Activated gamma-delta T cell treated with anti-CD3 and anti-CD28 coated beads, Interleukin-2, amount 50 U/mL, for 16 hours (primary cell): ENCODE results near the gene ESR1.
"Not testable (repeated sequence)": the region's sequence is repeated elsewhere in the genome, so short reads cannot be mapped to it uniquely, and the experiment has no call there.

Experiments
- DNase-seq: peaks from one replicate; pipeline ENCODE4 v3.0.0-alpha.2; 2020; ENCODE audit warnings: low read depth

The ESR1 gene

DNA sequence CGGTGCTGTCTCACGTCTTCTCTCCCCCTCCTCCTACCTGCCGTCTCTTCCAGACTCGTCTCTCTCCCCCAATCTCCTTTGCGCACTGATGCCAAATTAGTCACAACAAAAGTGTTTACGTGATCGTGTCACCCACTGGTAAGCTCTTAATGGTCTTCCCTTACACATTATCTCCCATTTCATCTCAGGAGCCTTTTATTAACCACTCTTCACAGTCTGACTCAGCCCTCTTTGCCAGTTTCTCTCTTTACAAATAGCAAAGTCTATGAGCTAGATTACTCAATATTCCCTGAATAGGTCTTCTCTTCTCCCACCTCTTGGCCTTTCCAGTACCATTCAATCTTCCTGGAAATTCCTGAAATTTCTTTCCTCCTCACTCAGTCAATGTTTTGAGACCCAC lies 247.0 kb downstream of the ESR1 start:
- no peak for DNase-seq

DNA sequence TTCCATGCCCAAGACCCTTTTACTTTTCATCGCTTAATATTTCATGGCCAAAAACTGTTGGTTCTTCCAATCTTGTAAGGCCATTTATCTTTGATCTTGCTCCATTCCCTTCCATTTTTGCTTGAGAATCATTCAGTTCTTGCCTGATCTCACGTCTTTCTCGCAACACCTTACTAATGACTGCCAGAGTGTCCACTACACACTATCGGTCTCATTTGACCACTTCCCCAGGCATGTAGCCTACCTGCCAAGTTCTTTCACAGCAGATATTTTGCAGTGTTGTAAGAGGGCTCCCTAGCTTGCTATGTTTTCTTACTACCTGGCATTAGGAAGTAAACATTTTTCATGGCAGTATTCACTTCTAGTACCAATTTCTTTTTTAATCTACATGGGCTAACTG lies 248.0 kb downstream of the ESR1 start:
- no peak for DNase-seq

DNA sequence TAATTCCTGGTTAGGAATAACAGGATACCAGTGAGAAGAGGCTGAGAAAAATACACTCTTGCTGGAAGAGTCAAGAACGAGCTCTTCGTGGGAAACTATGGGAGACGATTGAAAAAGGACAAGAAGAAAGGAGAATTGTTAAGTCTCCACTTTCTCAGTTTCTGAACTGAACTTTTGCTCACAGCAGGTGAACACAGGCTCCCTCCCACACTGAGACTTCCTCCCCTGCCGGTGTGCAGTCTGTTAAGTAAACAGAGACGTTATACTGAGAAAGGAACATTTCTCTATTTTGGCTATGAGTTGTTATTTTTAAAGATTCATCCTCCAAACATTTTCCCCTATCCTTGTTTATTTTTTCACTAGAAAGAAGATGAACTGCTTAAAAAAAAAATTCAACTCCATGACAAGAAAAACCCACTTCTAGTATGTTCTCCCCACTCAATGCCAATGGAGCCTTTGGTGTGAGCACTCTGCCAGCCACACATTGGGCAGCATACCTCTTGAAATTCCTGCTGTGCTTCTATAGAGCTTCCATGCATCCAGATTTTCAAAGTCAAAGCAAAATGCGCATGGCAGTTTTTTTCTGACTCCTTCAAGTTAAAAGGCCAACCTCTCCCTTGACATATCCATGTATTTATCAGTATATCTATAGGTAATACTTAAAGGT lies 250.5 kb downstream of the ESR1 start:
- DNase-seq = no peak

DNA sequence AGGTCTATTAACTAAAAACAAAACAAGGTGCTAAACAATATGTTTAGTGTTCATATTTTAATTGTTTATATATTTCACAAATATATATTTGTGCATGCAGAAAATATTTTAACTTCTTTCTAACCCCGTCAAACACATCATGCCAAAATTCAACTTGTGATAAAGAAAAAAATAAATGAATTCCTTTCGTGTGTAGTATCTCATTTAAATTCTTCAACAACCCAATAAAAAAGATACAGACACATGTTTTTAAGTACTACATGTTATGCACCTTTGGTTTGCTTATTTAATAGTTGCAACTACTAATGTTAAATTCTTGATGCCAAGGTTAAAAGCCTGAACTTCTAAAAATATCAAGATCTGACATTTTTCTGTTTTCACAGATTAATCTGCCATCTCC lies 252.4 kb downstream of the ESR1 start:
- no peak for DNase-seq

DNA sequence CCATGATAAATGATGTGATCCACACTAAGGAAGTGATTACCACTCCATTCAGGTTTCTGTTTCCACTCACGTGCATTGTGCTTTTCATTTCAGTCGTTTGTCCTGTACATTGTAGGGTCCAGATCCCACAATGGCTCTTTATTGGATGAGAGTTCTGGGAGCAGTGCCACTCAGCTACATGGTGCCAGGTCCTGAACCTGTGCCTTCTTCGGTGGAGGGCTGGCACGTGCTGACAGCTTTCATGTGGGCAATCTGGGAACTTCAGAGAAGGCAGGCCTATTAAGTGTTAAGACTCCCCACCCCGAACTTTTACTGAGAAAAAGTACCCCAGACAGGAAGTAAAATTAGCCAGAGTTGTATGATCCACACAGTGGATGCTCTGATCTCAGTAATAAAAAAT lies 255.0 kb downstream of the ESR1 start:
- DNase-seq = no peak

DNA sequence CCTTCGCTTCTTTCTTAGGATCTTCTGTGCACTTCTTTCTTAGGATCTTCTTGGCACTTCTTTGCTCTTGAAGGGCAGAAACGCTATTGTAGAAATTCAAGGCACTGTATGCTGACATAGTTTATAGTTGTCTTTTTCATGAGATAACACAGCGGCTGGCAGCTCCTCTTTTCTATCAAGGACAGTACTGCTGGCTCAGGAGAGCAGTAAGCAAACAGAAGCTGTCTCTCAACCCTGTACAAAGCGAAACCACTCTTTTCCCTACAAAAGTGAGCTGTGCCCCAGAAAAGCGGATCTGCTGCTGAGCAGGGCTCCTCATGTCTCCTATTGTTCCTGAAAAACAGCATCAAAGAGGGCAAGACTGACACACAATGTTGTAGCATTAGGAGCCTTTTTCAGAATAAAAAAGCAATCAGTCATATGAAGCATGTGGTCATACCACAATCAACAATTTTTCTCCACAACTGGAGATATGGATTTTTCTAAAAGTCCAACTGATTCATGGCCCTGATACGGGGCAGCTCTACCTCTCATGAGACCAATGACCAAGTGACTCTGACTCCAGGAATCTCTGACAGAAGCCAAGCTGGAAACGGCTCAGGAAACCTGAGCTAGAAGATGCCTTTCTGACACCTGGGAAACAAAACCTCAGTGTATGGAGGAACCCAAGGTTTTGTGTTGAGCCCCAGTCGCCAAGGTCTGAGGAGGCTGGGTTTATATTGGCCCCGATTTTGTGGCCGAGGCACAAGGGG lies 255.9 kb downstream of the ESR1 start:
- DNase-seq = no peak

DNA sequence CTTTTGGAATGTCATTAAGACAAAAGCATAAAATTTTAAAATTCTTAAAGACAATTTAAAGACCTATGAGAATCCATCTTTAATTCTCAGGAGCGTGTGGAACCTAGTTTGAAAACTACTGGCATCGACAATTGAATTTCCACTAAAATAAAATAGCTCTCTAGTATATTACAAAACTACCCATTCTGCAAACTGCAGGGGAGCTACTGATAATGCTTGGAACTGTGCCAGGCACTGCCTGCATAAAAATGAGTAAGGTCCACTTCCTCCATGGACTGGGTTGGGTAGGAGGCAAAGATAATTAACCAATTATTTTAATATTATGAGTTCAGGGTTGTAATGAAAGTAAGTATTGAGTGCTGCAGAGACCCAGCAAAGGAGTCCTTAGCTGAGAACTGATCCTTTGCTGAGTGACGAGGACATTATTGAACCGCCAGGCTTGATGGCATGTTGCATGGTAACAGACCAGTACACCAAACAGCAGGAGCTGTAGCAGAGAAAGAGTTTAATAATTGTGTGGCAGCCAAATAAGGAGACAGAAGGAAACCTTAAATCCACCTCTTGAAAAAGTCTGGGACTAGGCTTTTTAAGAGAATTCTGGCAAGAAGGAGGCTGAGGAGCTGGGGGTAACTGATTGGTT lies 261.3 kb downstream of the ESR1 start:
- DNase-seq = no peak

DNA sequence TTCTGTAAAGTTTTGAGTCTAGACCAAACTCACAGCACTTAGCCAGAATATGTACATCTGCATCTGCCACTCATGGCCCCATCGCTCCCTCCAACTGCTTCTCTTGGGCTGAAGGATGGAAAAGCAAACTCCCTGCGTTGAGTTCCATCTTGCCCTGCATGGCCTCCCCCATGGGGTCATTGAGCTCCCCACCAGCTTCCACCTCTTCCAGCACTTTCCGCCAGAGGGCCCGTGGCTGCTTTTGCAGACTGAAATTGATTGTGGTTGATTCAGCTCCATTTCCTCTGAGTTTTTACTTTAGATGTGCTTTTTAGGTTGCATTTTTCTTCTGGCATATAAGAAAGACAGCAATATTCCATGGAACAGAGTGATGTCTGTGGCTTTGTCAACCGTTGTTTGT lies 263.1 kb downstream of the ESR1 start:
- no peak for DNase-seq

DNA sequence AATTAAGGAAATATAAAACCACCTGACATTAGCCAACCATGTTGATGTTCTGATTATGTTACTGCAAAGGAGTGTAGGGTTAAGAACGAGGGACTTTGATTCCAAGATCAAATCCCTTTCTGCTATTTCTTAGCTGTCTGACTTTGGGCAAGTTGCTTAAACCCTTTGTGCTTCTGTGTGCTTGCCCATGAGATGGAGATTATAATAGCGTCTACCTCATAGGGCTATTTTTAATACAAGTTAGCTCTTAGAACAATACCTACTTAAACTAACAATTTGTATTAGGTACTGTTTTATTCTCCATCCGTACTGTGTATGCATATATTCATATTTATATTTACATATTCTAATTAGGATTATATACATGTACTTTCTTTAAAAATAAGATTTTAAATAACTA lies 263.8 kb downstream of the ESR1 start:
- DNase-seq = no peak

DNA sequence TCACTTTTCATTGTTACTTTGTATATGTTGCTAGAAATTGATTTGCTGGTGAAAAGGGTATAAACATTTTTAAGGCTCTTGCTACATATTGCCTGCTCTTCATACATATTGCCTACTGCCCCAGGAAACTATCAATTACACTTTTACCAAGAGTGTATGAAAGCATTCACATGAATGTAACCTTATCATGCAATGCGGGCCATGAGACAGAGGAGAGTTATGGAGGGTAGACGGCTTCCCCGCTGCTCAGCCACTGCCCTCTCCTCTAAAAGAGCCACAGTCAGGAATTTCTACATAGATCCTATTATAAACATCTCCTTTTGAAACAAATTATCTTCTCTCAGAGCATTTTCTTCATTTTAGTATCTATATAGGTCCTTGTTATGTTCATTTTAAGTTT lies 264.4 kb downstream of the ESR1 start:
- no peak for DNase-seq

DNA sequence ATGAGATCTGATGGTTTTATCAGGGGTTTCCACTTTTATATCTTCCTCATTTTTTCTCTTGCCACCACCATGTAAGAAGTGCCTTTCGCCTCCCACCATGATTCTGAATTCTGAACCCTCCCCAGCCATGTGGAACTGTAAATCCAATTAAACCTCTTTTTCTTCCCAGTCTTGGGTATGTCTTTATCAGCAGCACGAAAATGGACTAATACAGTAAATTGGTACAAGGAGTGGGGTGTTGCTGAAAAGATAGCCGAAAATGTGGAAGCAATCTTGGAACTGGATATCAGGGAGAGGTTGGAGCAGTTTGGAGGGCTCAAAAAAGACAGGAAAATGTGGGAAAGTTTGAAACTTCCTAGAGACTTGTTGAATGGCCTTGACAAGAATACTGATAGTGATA lies 268.8 kb downstream of the ESR1 start:
- not testable (repeated sequence) for DNase-seq

DNA sequence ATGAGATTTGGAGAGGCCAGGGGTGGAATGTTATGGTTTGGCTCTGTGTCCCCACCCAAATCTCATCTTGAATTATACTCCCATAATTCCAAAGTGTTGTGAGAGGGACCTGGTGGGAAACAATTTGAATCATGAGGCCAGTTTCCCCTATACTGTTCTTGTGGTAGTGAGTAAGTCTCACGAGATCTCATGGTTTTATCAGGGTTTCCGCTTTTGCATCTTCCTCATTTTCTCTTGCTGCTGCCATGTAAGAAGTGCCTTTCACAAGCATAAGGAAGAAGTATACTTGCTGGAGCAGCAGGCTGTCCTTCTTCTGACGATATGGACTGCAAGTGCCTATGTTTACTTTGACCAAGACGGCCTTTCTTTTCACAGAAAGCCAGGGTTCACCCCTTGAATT lies 270.5 kb downstream of the ESR1 start:
- DNase-seq = no peak

DNA sequence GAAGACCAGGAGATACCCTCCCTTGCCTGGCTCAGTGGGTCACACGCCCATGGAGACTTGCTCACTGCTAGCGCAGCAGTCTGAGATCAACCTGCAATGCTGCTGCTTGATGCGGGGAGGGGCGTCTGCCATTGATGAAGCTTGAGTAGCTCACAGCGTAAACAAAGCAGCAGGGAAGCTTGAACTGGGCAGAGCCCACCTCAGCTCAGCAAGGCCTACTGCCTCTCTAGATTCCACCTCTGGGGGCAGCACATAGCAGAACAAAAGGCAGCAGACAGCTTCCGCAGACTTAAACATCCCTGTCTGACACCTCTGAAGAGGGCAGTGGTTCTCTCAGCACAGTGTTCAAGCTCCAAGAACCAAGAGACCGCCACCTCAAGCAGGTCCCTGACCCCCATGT lies 271.3 kb downstream of the ESR1 start:
- DNase-seq = no peak

DNA sequence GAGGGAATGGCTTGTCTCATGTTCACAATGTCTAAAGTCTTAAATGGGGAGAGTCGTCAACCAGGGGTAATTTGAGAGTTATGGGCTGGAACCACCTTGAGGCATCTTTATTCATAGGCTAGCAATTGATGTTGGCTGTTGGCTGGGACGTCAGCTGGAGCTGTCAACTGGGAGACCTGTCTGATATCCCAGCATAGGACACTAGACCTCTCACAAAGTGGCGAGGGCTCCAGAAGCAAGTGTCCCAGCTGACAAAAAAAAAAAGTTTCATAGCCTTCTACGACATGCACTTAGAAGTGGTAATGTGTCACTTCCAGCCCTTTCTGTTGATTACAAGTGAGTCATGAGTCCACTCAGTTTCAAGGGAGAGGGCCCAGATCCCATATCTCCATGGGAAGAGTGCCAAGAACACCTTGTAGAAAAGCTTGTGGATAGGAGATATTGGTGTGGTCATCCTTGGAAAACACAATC lies 278.0 kb downstream of the ESR1 start:
- no peak for DNase-seq

DNA sequence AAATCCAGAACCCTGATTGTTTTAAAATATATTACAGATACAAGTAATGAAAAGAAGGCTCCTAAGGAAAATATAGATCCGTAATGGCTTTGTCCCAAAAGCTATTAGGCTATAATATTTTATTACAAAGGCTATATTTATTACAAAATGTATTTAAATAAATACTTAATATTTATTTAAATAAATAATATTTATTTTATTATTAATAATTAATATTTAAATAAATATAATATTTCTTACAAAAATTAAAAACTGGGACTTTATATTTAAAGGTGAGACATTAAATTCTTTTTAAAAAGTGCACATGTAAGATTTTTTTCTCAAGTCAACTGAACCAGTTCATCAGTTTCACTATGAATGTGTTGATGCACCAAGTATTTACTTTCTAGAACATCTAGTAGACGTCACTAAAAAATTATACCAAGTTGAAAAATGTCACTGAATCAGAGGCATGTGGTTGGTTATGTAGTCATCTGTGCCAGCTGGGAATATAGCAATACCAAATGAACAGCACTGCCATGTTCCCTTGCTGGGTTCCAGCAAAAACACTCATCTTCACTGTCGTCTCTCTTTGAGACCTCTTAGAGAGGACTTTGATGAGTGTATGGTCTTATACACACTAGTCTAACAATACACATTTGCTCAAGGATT lies 278.9 kb downstream of the ESR1 start:
- no peak for DNase-seq

DNA sequence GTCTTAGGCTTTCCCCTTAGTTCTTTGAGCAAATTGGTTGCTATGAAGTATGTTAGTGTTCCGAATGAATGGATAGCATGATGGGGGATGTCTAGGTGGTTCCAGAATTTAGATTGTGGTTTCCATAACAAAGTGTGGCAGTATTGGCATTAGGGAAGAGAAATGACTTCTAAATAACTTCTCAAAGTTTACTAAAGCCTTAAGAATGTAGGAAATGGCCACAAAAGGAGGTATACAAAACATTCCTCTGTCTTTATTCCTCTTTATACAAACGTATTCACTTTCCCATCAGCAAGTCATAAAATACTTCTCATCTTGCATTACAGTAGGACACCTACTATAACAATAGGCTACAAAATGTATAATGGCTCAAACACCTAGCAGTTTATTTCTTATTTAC lies 279.6 kb downstream of the ESR1 start:
- DNase-seq = no peak

DNA sequence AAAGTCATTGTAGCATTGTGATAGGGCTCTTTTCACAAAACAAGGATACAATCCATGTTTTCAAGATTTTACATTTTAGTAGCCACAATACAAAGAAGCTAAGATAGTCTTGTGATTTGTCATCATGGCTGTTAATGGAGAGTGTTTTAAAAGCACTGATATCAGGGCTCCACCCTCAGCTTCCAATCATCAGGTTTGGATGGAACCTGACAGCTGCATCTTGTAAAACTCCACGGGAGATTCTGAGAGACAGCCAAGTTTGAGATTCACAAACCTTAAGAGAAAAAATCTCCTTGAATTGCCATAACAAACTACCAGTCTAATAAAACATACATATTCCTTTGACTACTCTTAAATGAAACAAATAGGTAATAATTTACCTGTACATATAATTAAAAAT lies 280.2 kb downstream of the ESR1 start:
- no peak for DNase-seq

DNA sequence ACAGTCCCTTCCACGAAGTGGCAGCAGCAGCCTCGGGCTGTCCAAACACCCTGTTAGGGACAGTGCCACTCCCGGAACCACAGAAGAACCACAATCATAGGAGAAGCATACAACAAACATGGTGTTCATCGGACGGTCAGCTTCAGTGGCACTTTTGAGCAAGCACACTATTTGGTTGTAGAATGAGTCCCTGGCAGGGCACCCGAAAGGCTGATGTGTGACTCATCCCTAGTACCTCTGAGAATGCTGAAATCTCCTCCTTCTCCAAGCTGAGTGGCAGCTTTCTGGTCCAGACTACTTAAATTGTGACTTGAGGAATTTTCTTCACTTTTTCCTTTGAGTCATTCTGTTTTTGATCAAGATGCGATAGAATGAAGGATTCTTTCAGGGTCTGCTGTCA lies 282.5 kb downstream of the ESR1 start:
- no peak for DNase-seq

DNA sequence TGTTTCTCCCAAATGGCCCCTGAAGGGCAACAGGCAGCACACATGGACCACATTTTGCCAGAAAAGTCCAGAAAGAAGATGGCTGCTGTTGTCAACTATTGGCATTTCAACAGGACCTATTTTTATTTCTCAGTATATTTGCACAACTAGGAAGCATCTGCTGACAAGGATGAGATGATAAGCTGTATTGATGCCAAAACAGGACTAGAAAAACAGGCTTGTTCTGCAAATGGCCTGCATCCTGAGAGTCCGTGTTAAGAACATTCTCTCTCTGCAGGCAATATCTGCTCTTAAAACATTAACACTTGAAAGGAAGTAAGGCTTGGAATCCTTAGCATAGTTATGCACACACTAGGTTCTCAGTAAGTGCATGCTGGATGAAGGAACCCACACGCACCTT lies 283.7 kb downstream of the ESR1 start:
- no peak for DNase-seq

DNA sequence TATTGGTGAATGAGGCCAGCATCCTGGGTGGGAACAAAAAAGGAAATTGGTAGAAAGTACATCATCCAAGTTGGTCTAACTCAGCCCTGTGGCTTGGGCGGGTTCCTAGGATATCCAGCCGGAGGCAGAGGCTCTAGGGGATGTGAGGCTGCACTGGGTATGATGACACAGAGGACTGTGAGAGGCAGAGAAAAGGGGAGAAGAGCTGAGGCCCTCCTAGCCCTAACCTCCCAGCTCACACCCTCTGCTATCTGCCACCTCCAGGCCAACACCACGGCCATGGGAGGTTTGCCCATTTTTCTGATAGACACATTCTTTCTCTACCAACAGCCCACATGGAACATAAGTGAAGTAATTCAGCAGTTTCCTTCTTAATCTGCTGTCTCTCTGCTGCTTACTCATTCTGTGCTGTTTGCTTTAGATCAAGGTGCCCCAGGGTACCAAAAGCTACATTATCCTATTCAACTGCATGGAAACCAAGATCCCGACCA lies 284.4 kb downstream of the ESR1 start:
- no peak for DNase-seq

DNA sequence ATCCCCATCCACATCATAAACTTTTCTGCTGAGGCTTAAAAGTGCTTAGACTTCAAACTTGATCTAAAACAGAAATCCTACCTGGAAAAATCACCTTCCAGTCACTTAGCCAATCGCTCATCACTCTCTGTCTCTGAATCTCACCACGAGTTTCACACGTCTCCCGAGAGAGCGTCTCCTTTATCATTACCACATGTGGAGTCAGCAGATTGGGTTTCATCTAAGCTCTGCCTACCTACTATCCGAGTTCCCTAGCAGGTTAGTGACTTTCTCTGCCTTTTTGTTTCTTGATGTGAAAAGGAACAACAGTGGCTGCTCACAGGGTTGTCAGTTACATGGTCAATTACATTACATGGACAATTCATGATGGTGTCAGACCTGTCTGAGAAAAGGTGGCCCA lies 286.2 kb downstream of the ESR1 start:
- no peak for DNase-seq

DNA sequence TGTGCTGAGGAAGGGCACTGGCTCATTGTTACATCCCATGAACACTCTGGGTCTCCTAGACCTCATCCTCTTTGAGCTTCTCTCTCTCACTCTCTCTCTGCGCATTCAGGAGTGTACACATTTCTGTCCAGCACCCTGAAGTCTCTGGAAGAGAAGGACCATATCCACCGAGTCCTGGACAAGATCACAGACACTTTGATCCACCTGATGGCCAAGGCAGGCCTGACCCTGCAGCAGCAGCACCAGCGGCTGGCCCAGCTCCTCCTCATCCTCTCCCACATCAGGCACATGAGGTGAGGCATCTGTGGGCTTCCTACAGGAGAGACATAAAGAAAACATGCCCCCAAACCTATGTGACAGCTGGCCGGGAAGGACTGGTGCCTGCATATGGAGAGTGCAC lies 286.8 kb downstream of the ESR1 start:
- DNase-seq = no peak
